Endothelial cell of umbilical vein (primary cell): ENCODE data around the gene R3HDML.

ENCODE experiments used
- CTCF ChIP-seq, 2 donors: IDR thresholded peaks; 1 replicate in 1 of 2; 2 replicates in 1 of 2; pipeline ENCODE4 v1.5.1; 2011; ENCODE audit warnings: low read length in 2 of 2, mild to moderate bottlenecking in 2 of 2, moderate library complexity in 2 of 2, control low read depth in 1 of 2, inconsistent platforms in 1 of 2, low read depth in 1 of 2; ENCODE audit not compliant: insufficient read depth in 1 of 2; ENCODE audit errors: extremely low read depth in 1 of 2
- EZH2 ChIP-seq: IDR thresholded peaks from 2 replicates; pipeline ENCODE4 v1.6.1; 2012; ENCODE audit warnings: borderline replicate concordance, low read depth, mild to moderate bottlenecking, moderate library complexity, low read length, inconsistent platforms; ENCODE audit not compliant: severe bottlenecking
- GATA2 ChIP-seq: IDR thresholded peaks from 2 replicates; pipeline ENCODE4 v1.7.0; 2011; ENCODE audit warnings: low read depth, mild to moderate bottlenecking, moderate library complexity, mixed read lengths, low read length; ENCODE audit not compliant: insufficient read length, insufficient read depth
- JUN ChIP-seq: IDR thresholded peaks from 2 replicates; pipeline ENCODE4 v1.6.1; 2011; ENCODE audit warnings: borderline replicate concordance, low read depth; ENCODE audit not compliant: insufficient read length, insufficient read depth
- POLR2A ChIP-seq: IDR thresholded peaks from 2 replicates; pipeline ENCODE4 v1.6.1; 2012; ENCODE audit warnings: low read depth, mild to moderate bottlenecking, control low read depth, low read length
- POLR2AphosphoS5 ChIP-seq: IDR thresholded peaks from 2 replicates; pipeline ENCODE4 v1.6.1; 2012; ENCODE audit warnings: low read depth, mild to moderate bottlenecking, control low read depth, low read length, moderate library complexity; ENCODE audit not compliant: insufficient read depth
- TF ChIP-seq, protein P1 (sequence below): IDR thresholded peaks from 2 replicates; pipeline ENCODE4 v1.6.1; 2011; ENCODE audit not compliant: insufficient read depth, insufficient read length

- TF ChIP-seq CTCF (IDR thresholded peaks at IDR 0.05; ENCODE audit: extremely low read depth in 1 of 2, insufficient read depth in 1 of 2, low read depth in 1 of 2, low read length in 2 of 2) (no peak), POLR2AphosphoS5 (no peak), EZH2 (no peak), POLR2A (no peak), JUN (no peak), GATA2 (no peak)
- TF ChIP-seq, protein P1, sequence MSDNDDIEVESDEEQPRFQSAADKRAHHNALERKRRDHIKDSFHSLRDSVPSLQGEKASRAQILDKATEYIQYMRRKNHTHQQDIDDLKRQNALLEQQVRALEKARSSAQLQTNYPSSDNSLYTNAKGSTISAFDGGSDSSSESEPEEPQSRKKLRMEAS: no peak
Observed at GRCh38 chr20:44398335-44398734, 61.5 kb downstream of the R3HDML start.
